Retina (tissue), 1 donor: ENCODE results near the gene WBP2NL.

ENCODE experiments used
- DNase-seq: peaks from one replicate; pipeline ENCODE4 v3.0.0-alpha.2; 2016

WBP2NL gene

DNA sequence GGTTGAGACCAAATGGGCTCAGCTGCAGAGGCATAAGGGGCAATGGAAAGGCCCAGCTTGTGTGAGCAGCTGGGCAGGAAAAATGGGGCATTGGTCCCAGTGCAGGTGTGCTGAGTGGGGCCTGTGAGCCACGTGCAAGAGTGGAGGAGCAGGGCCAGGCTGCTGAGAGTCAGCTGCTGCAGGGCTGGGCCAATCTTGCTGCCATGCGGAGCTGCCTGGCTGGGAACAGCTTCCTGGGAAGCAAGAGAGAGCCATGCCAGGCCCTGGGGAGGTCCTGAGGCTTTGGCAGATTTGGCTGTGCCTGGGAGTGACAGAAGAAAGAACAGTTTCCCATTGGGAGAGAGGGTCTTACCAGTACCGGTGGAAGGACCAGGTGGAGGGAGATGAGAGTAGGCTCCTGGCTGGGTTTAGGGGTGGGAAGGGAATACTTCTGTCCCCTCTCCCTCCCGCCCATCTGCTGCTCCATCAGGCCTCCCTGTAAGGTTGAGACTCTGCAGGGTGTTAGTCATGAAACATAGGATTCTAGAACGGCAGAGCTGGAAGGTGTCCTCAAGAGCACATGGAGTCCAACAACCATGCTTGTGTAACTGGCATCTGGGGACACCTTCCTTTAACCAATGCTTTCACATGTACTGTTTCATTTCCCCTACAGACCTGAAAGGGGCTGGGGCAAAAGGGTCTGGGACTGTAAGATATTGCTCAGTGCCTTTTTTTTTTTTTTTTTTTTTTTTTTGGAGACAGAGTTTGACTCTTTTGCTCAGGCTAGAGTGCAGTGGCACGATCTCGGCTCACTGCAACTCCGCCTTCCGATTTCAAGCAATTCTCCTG lies 19.0 kb upstream of the WBP2NL start:
- no peak for DNase-seq

GRCh38 chr22:41982865-41983264 lies 15.7 kb upstream of the WBP2NL start:
- no peak for DNase-seq

GRCh38 chr22:41983513-41984405 lies 14.8 kb upstream of the WBP2NL start:
- no peak for DNase-seq

DNA sequence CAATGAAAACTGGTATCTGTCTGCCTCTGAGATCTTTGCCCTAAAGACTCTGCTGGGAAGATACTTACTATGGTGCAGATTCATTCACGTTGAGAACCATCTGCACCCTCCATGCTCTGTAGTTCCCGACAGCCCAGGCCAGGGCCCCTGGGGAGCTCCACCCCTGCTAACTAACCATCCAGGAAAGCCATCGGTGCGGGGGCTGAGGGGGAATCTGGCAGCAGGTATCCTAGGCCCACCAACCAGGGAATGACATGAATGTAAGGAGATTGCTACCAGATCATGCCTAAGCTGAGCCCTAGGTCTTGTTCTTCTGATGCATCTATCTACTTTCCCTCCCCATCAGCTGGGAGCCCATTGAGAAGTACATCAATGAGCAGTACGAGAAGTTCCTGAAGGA lies 11.3 kb upstream of the WBP2NL start:
- no peak for DNase-seq

DNA sequence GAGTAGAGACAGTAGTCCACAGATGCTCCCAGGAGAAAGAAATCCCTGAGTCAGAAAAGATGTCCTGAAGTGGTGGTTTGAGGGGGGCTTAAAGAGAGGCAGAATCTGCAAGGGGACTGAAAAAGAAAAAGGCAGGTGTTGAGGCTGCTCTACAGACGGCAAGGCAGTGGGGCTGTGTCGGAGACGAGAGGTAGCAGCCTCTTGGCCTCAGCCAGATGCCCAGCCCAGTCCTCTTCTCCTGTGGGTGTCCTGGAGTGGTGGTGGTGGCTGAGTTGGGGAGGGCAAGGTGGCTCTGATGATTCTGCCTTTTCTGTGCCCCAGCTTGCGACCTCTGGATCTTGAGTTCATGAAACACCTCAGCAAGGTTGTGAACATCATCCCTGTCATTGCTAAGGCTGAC lies 9.3 kb upstream of the WBP2NL start:
- no peak for DNase-seq

GRCh38 chr22:41991111-41991510 lies 7.5 kb upstream of the WBP2NL start:
- no peak for DNase-seq

- DNase-seq: no peak
Observed at GRCh38 chr22:41992496-41992895, 6.1 kb upstream of the WBP2NL start.

DNA sequence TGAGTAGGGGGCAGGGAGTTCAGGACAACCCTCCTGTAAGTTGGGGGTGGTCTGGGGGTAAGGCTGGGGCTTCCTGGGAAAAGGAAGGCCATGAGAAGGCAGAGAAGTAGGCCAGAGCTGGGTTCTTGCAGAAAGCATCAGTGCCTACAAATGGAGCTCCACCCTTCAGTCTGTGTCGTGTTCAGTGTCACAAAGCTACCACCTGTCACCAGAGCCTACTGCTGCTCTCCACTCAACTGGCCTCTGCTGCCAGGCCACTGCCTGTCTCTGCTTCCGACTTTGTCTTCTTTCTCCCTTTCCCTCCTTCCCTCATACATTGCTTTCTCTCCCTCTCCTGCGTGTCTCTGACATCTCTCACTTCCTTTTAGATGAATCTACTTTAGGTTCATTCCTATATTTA lies 3.4 kb upstream of the WBP2NL start:
- DNase-seq: no peak

GRCh38 chr22:41996826-41997225 lies 1.8 kb upstream of the WBP2NL start:
- DNase-seq: no peak

DNA sequence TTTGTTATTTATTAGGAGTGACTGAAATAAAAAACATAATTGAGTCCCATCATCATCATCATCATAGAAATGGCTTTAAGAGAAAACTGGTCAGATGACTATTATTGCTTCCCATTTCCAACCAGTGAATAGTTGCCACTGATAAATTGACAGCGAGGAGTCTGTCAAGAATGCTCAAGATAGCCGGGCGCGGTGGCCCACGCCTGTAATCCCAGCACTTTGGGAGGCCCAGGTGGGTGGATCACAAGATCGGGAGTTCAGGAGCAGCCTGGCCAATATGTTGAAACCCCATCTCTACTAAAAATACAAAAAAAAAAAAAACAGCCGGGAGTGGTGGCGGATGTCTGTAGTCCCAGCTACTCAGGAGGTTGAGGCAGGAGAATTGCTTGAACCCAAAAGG lies 1.9 kb downstream of the WBP2NL start:
- no peak for DNase-seq

- no peak for DNase-seq
Observed at GRCh38 chr22:42001121-42001520, 2.5 kb downstream of the WBP2NL start.

DNA sequence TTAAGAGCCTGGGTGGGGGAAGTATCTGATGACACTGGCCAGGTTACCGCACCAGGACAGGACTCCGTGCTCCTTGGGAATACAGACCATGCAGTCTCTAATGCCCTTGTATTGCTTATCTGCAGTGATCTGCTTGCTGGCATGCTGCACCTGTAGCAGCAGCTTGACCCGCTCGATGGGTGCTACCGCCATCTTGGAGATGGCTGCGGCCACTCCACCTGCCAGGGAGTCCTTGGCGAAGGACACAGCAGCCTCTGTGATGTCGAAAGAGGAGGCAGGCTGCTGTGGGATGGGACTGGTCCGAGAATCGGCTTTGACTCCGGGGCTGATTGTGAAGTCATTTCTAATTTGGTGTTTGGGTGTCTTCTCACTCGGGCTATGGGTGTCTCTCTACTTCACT lies 3.1 kb downstream of the WBP2NL start:
- no peak for DNase-seq

- DNase-seq: no peak
Observed at GRCh38 chr22:42007922-42008321, 9.3 kb downstream of the WBP2NL start.

DNA sequence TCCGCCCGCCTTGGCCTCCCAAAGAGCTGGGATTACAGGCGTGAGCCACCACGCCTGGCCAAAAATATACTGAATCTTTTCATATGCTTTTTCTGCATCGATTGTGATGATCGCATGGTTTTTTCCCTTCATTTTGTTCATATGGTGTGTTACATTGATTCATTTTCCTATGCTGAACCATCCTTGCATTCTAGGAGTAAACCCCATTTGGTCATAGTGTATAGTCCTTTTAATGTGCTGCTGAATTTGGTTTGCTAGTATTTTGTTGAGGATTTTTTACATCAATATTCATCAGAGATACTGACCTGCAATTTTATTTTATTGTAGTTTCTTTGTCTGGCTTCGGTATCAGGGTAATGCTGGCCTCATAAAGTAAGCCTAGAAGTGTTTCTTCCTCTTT lies 12.2 kb downstream of the WBP2NL start:
- no peak for DNase-seq

DNA sequence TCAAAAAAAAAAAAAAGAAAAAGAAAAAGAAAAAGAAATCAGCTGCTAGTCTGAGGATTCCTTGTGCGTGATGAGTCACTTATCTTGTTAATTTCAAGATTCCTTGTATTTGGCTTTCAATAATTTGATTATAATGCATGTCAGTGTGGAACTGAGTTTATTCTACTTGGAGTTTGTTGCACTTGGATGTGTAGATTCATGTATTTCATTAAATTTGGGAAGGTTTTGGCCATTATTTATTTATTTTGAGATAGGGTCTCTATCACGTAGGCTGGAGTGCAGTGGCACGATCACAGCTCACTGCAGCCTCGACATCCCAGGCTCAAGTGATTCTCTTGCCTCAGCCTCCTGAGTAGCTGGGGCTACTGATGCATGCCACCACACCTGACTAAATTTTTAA lies 14.8 kb downstream of the WBP2NL start:
- DNase-seq: no peak

- no peak for DNase-seq
Observed at GRCh38 chr22:42016111-42016510, 17.5 kb downstream of the WBP2NL start.

- no peak for DNase-seq
Observed at GRCh38 chr22:42018224-42018623, 19.6 kb downstream of the WBP2NL start.

DNA sequence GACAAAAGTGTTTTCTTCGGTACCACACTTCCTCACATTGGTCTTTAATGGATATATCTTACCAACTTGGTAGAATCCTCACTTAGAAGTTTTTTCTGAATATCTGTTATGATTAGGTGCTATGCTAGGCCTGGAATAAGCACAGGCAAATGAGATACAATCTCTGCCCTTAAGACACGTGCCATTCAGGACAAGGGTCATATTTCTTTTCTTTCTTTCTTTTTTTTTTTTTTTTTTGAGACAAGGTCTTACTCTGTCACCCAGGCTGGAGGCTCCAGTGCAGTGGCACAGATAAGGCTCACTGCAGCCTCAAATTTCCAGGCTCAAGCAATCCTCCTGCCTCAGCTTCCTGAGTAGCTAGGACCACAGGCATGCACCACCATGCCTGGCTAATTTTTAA lies 23.0 kb downstream of the WBP2NL start:
- no peak for DNase-seq

DNA sequence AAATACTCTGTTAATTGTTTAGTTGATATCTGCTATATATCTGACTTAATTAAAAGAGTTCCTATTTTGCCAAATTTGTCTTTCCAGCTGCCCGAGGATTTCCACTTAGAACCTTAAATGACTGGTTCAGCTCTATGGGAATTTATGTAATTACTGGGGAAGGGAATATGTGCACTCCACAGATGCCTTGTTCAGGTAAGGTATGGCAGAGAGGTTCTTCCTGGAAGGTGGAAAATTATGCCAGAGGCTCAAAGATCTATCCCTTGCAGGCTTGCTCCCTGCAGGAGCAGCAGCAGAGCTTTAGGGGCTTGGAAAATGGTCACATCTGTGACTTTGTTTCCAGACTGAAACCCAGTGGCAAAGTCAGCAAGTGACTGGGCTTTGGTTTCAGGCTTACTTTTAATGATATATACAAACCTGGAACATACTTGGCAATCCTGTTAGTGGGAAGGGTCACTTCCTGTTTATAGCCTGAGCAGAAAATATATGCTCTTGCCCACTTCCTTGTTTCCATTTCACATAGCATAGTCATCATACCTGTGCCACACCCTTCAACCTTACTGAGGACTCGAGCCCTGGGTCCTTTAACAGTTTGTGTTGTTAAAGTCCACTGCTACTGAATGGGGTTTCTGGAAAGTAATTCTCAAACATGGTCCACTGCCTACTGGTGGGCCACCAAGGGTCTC lies 23.7 kb downstream of the WBP2NL start:
- DNase-seq: no peak

GRCh38 chr22:42025421-42025820 lies 26.8 kb downstream of the WBP2NL start:
- no peak for DNase-seq

GRCh38 chr22:42026705-42027104 lies 28.1 kb downstream of the WBP2NL start:
- no peak for DNase-seq

GRCh38 chr22:42033263-42034181 lies 34.9 kb downstream of the WBP2NL start:
- no peak for DNase-seq
